PFSK-1 (cell line): Measurements from ENCODE around the gene PTH2.

ENCODE experiments used
- POLR2AphosphoS5 ChIP-seq: IDR thresholded peaks from 2 replicates; pipeline ENCODE4 v1.6.1; 2012; ENCODE audit warnings: low read depth, mild to moderate bottlenecking, control low read depth, low read length, moderate library complexity
- REST ChIP-seq, 2 experiments: IDR thresholded peaks; 2 replicates each; pipeline versions ENCODE4 v1.6.1 to v1.8.0; 2011 to 2012; ENCODE audit warnings: low read depth in 2 of 2, low read length in 2 of 2, control low read depth in 1 of 2, inconsistent platforms in 1 of 2, mild to moderate bottlenecking in 1 of 2, moderate library complexity in 1 of 2; ENCODE audit not compliant: insufficient read depth in 1 of 2
- SIN3A ChIP-seq: IDR thresholded peaks from 2 replicates; pipeline ENCODE4 v1.6.1; 2012; ENCODE audit warnings: mild to moderate bottlenecking, low read length, moderate library complexity, borderline replicate concordance; ENCODE audit not compliant: insufficient read depth

DNA sequence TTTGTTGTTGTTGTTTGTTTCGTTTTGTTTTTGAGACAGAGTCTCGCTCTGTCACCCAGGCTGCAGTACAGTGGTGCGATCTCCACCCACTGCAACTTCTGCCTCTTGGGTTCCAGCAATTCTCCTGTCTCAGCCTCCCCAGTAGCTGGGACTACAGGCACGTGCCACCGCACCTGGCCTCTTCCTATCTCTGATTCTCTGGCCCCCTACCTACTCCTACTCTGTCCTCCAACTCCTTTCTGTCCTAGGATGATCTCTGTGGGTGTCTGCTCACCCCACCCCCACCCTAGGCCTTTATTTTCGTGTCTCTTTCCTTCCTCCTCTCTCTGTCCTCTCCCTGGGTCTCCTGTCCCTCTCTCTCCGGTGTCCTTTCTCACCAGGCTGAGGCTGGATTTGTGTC lies 27.2 kb upstream of the PTH2 start:
- no peak for TF ChIP-seq POLR2AphosphoS5
- no peak for TF ChIP-seq SIN3A
- no peak for TF ChIP-seq REST (IDR thresholded peaks at IDR 0.05; ENCODE audit: insufficient read depth in 1 of 2, low read depth in 2 of 2, low read length in 2 of 2)
